DMS 273 (cell line): ENCODE data around the gene ZNRF3.

Experiments used
- DNase-seq: peaks from one replicate; lab custom pipeline; 2025; ENCODE audit not compliant: unreplicated experiment; lab: John Stamatoyannopoulos, UW

The ZNRF3 gene

GRCh38 chr22:29055192-29055830, 171.9 kb downstream of the ZNRF3 start:
- DNase-seq: peak; percentile 42

- DNase-seq: no peak
These were observed 173.1 kb downstream of the ZNRF3 start for GRCh38 chr22:29056472-29056871.

GRCh38 chr22:29060251-29060869, 177.0 kb downstream of the ZNRF3 start:
- DNase-seq: peak; percentile 12

- no peak for DNase-seq
These were observed 177.6 kb downstream of the ZNRF3 start for GRCh38 chr22:29060931-29061330.

- no peak for DNase-seq
These were observed 178.4 kb downstream of the ZNRF3 start, which contains the start of gene C22orf31 for GRCh38 chr22:29061773-29062172. Gene C22orf31, minus strand, starts transcription at chr22:29061831. Its CDS starts 39 bp downstream, at chr22:29061792.

- DNase-seq: no peak
These were observed 179.0 kb downstream of the ZNRF3 start for GRCh38 chr22:29062286-29062821.

GRCh38 chr22:29065468-29066190, 182.3 kb downstream of the ZNRF3 start:
- DNase-seq: no peak

GRCh38 chr22:29069463-29069862, 186.1 kb downstream of the ZNRF3 start:
- no peak for DNase-seq

GRCh38 chr22:29070490-29070889, 187.1 kb downstream of the ZNRF3 start:
- DNase-seq: no peak

- DNase-seq: peak; percentile 89
These were observed 188.1 kb downstream of the ZNRF3 start for GRCh38 chr22:29071261-29072045.

- DNase-seq: peak; percentile 88
These were observed 189.0 kb downstream of the ZNRF3 start for GRCh38 chr22:29072193-29072978.

- DNase-seq: no peak
These were observed 189.7 kb downstream of the ZNRF3 start, which contains the start of gene KREMEN1 for GRCh38 chr22:29072979-29073617. Gene KREMEN1, plus strand, starts transcription at chr22:29073035. Its CDS starts 96 bp downstream, at chr22:29073131.

- no peak for DNase-seq
These were observed 190.4 kb downstream of the ZNRF3 start for GRCh38 chr22:29073618-29074275.

- DNase-seq: peak; percentile 14
These were observed 191.0 kb downstream of the ZNRF3 start for GRCh38 chr22:29074276-29074772.

- peak; percentile 64 for DNase-seq
These were observed 194.9 kb downstream of the ZNRF3 start for GRCh38 chr22:29078036-29078868.

- DNase-seq: no peak
These were observed 195.5 kb downstream of the ZNRF3 start for GRCh38 chr22:29078869-29079207.

GRCh38 chr22:29079218-29079901, 196.0 kb downstream of the ZNRF3 start:
- peak; percentile 91 for DNase-seq
